Camera-type eye (tissue), 1 donor: ENCODE results near the gene SOSTDC1. TPM values are rescaled to one million over a fixed set of nuclear protein-coding genes. Genes with fewer than 3 reads are reported as not detected.

ENCODE experiments used
- total RNA-seq: library from RNA; depleted of rRNA; stranded (reverse); fragments of >200 nt; gene quantifications from one replicate; pipeline ENCODE4 v1.2.3, GENCODE V29; 2014

The SOSTDC1 gene, protein sequence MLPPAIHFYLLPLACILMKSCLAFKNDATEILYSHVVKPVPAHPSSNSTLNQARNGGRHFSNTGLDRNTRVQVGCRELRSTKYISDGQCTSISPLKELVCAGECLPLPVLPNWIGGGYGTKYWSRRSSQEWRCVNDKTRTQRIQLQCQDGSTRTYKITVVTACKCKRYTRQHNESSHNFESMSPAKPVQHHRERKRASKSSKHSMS
- 47.6 TPM for total RNA-seq

DNA sequence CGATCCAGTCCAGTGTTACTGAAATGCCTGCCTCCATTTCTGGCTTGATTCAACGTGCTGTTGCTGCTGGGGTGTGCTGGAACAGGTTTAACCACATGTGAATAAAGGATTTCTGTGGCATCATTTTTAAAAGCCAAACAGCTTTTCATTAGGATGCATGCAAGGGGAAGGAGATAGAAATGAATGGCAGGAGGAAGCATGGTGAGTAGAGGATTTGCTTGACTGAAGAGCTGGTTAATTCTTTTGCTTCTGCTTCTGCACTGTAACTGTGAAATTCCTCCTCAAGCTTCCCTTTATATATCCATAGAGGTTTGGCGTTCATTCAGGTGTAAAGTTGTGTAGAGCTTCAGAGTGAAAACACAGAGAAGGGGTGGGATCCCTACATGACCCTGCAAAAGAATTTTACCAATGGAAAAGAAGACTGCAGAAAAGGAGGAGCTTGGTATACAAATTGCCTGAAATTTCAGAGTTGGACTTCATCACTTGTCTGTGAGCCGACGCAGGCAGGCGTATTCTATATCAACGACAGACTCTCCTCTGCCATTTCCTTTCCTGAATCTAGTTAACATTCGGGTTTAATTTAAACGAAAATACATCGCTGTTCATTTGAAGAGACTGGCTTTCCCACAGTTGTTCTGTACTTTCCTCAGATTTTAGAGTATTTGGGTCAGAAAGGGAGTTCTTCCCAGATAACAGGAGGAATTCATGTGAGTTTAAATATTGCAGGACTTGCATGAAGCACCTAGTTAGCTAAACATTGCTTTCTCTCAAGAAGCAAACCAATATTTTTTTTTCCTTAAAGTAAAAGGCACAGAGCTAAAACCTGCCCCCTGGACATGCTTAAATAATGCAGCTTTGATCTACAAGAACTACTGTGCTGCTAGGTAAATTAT lies at the start of gene SOSTDC1:
Gene SOSTDC1 (minus strand): TSS at position 270 of the 893 bp plus-strand sequence. CDS start 70 bp downstream, at position 200.

GRCh38 chr7:16421333-16422102 lies 44.0 kb downstream of the SOSTDC1 start, which contains the start of gene CRPPA:
TSS of gene CRPPA (minus strand) at chr7:16421538. CDS start at chr7:16421322, 216 bp downstream.

Other genes with a start within 250 kb of the SOSTDC1 start
- gene CRPPA, start 44.2 kb downstream of the SOSTDC1 start, total RNA-seq: 9.6 TPM
- gene LRRC72, start 61.1 kb upstream of the SOSTDC1 start, total RNA-seq: not detected
- 49.0 TPM for gene ANKMY2, start 180.0 kb upstream of the SOSTDC1 start, total RNA-seq
- 77.7 TPM for gene BZW2, start 180.4 kb upstream of the SOSTDC1 start, total RNA-seq